ENCODE measurements around the gene HMGA1. TPM values are rescaled to one million over a fixed set of nuclear protein-coding genes. Genes with fewer than 3 reads are reported as not detected.

Gene HMGA1
- total RNA-seq, 4 donors from 2014 or later, result 93.3 to 127 (median 111) TPM

DNA sequence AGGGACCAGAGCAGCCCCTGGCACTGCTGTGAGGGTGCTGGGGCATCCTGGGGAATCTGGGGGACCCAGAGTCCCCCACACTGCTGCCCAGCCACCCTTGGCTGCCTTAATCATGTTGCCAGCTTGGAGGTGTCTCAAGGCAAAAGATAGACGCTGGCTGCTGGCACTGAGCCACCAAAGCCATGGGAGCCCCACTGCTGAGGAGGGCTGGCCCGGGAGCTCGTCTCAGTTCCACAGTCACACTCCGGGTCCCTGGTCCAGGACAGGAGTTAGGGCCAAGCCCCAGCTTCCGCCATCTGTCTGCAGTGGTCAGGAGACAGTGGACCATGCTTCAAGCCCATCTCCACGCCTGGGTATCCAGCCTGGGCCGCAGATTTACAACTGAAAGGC, 41.0 kb upstream of the HMGA1 start:
- no peak for TF ChIP-seq POLR2AphosphoS5 (IDR thresholded peaks at IDR 0.05)
- TF ChIP-seq EP300 (IDR thresholded peaks at IDR 0.05), result no peak
- TF ChIP-seq, protein P1, sequence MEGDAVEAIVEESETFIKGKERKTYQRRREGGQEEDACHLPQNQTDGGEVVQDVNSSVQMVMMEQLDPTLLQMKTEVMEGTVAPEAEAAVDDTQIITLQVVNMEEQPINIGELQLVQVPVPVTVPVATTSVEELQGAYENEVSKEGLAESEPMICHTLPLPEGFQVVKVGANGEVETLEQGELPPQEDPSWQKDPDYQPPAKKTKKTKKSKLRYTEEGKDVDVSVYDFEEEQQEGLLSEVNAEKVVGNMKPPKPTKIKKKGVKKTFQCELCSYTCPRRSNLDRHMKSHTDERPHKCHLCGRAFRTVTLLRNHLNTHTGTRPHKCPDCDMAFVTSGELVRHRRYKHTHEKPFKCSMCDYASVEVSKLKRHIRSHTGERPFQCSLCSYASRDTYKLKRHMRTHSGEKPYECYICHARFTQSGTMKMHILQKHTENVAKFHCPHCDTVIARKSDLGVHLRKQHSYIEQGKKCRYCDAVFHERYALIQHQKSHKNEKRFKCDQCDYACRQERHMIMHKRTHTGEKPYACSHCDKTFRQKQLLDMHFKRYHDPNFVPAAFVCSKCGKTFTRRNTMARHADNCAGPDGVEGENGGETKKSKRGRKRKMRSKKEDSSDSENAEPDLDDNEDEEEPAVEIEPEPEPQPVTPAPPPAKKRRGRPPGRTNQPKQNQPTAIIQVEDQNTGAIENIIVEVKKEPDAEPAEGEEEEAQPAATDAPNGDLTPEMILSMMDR (IDR thresholded peaks at IDR 0.05), result no peak
- TF ChIP-seq POLR2A (IDR thresholded peaks at IDR 0.05), result no peak
- H3K4me3 ChIP-seq, result peak overlapping the region; percentile 53
- peaks cover 11% of the 10 kb centered on the region for H3K4me1 ChIP-seq

DNA sequence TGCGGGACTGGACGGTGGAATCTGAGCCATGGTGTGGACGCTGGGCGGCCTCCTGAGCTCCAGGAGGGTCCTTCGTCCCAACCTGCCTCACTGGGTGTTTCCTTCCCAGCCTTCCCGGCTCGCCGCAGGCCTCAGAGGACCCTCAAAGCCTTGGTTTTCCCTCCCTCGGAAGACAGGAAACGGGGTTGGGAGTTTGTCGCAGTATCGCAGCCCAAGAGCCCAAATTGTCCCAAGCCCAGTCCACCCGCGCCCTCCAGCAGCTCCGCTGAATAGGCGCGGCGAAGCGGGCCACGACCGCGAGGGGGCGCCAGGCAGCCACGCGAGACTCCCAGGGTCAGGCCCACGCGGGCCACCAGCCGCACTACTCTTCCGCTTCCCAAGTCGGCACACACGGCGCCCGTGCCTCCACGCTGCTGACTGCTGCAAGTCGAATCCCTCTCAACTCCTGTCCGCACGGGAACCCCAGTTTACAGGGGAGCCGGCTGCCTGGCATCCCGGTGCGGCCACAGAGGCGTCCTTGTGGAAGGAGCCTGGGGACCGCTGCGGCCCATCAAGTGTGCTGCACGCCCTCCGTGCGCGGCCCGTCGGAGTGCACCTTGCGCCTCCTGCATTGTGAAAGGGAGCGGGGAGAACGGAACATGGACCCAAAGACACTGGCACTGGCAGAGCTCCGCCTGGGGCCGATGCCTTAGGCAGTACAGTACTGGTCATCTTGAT, 40.4 kb upstream of the HMGA1 start:
- 0% methylated on average over 5 of the region's 54 CpGs for WGBS
- DNase-seq (ENCODE audit: low spot score in 2 of 2), result peak; percentile 90 to 92
- Histone ChIP-seq H3K36me3 (no peaks in the 10 kb centered on the region), H3K4me1 (peaks cover 11% of the 10 kb centered on the region), H3K27ac (no peak overlapping the region), H3K27me3 (no peaks in the 10 kb centered on the region), H3K9me3 (no peaks in the 10 kb centered on the region), H3K4me3 (peak overlapping the region; percentile 53)
- TF ChIP-seq EP300 (IDR thresholded peaks at IDR 0.05) (no peak), POLR2AphosphoS5 (IDR thresholded peaks at IDR 0.05) (peak in 1 of 3 donors; percentile 74)
- TF ChIP-seq, protein P1 (IDR thresholded peaks at IDR 0.05), result peak; percentile 94 to 96

More for the DNA sequence above, 41.0 kb upstream of the HMGA1 start:
- peak in 1 of 2 donors; percentile 59 for DNase-seq (ENCODE audit: low spot score in 2 of 2)
- H3K27ac ChIP-seq, result no peak overlapping the region
- no peaks in the 10 kb centered on the region for H3K27me3 ChIP-seq
- 38% methylated on average over 6 of the region's 7 CpGs for WGBS
- no peaks in the 10 kb centered on the region for H3K36me3 ChIP-seq
- H3K9me3 ChIP-seq, result no peaks in the 10 kb centered on the region

DNA sequence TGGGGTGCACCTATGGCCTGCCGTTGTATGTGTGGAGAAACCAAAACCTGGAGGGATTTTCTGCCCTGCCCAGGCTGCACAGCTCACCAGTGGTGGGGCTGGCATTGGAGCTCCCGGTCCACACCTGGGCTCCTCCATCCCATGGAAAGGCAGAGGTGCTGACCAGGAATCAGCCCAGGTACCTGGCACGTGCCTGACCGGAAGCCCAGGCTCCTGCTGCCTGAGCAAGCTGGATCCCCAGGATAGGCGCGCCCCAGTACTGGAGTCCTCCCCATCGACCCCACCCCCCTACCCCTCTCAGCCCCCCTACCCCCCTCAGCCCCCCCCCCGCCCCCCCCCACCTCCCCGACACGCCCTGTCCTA, 39.9 kb upstream of the HMGA1 start:
- no peak for DNase-seq (ENCODE audit: low spot score in 2 of 2)

DNA sequence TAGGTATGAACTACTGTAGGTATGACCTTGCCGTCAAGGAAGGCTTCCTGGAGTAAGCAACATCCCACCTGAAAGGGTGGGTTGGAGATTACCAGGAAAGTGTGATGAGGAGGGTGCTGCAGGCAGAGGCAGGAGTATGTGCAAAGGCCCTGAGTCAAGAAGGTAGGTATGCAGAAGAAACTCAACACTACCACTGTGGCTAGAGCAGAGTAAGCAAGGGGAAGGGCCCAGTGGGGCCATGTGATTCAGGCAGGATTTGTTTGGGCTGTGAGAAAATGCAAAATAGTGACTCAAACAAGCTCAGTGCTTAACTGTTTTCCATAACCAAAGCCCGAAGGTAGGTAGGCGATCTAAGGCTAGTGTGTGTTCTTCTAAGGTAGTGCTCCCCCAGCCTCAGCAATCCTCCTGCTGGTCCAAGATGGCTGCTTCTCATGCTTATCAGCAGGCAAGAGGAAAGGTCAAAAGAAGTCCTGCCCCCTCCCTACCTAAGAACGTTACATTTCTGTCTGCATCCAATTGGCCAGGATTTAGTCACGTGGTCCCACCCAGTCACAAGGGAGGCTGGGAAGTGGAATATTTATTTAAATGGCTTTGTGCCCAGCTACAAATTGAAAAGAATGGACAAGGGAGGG, 36.2 kb upstream of the HMGA1 start:
- DNase-seq (ENCODE audit: low spot score in 2 of 2), result no peak
- Histone ChIP-seq H3K4me3 (no peak overlapping the region), H3K27ac (no peak overlapping the region), H3K27me3 (no peaks in the 10 kb centered on the region), H3K36me3 (no peaks in the 10 kb centered on the region), H3K9me3 (no peaks in the 10 kb centered on the region), H3K4me1 (peaks cover 11% of the 10 kb centered on the region)
- TF ChIP-seq EP300 (IDR thresholded peaks at IDR 0.05) (no peak), POLR2AphosphoS5 (IDR thresholded peaks at IDR 0.05) (no peak), POLR2A (IDR thresholded peaks at IDR 0.05) (no peak)
- TF ChIP-seq, protein P1 (IDR thresholded peaks at IDR 0.05), result no peak
- 72% methylated on average over 5 of the region's 5 CpGs for WGBS

More for the DNA sequence above, 39.9 kb upstream of the HMGA1 start:
- Histone ChIP-seq H3K27ac (no peak overlapping the region), H3K9me3 (no peaks in the 10 kb centered on the region), H3K36me3 (no peaks in the 10 kb centered on the region), H3K4me3 (peak overlapping the region; percentile 53), H3K27me3 (no peaks in the 10 kb centered on the region), H3K4me1 (peaks cover 11% of the 10 kb centered on the region)
- TF ChIP-seq EP300 (IDR thresholded peaks at IDR 0.05) (no peak), POLR2A (IDR thresholded peaks at IDR 0.05) (no peak), POLR2AphosphoS5 (IDR thresholded peaks at IDR 0.05) (no peak)
- WGBS, result no CpG with 5 or more reads among the region's 10 CpGs

DNA sequence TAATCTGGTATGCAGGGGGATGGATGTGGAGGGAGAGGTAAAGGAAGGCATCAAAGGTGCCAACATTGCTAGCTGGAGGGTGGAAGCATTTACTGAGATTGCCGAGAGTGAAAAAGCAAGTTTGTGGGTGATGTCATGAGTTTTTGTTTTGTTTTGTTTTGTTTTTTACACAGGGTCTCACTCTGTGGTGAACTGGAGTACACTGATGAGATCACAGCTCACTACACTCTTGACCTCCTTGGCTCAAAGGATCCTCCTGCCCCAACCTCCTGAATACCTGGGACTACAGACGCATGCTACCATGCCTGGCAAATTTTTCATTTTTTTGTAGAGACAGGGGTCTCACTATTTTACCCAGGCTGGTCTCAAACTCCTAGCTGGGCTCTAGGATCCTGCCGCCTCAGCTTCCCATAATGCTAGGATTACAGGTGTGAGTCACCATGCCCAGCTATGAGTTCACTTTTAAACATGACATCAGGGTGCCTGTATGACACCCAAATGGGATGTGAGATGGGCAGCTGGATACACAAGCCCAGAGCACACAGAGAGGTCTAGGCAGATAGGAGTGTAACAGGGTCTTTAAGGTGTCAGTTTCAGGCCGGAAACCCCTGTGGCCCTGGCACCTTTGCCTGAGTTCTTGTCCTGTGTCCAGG, 35.1 kb upstream of the HMGA1 start:
- 83% methylated on average over 3 of the region's 4 CpGs for WGBS
- H3K27me3 ChIP-seq, result no peaks in the 10 kb centered on the region
- H3K36me3 ChIP-seq, result no peaks in the 10 kb centered on the region

More for the DNA sequence above, 35.1 kb upstream of the HMGA1 start:
- H3K27ac ChIP-seq, result no peak overlapping the region
- no peak overlapping the region for H3K4me3 ChIP-seq
- TF ChIP-seq, protein P1 (IDR thresholded peaks at IDR 0.05), result no peak
- TF ChIP-seq POLR2AphosphoS5 (IDR thresholded peaks at IDR 0.05) (no peak), POLR2A (IDR thresholded peaks at IDR 0.05) (no peak), EP300 (IDR thresholded peaks at IDR 0.05) (no peak)
- H3K4me1 ChIP-seq, result peaks cover 4% of the 10 kb centered on the region
- H3K9me3 ChIP-seq, result no peaks in the 10 kb centered on the region
- no peak for DNase-seq (ENCODE audit: low spot score in 2 of 2)

Measured in suprapubic skin (tissue), 4 donors.